GM19452 (cell line): ENCODE data around the gene GPR176.

Source experiments
- ATAC-seq: cut with Tn5 transposase; IDR thresholded peaks from one replicate; pipeline ENCODE4 v1.9.1; 2021; ENCODE audit not compliant: unreplicated experiment

Gene GPR176

GRCh38 chr15:39860200-39860599 lies 59.9 kb downstream of the GPR176 start:
- ATAC-seq: no peak

- no peak for ATAC-seq
These were observed 60.4 kb downstream of the GPR176 start for GRCh38 chr15:39859636-39860035.

- ATAC-seq: no peak
These were observed 62.9 kb downstream of the GPR176 start for GRCh38 chr15:39857132-39857531.

GRCh38 chr15:39856357-39856756 lies 63.7 kb downstream of the GPR176 start:
- ATAC-seq: no peak

GRCh38 chr15:39855400-39855799 lies 64.7 kb downstream of the GPR176 start:
- no peak for ATAC-seq

GRCh38 chr15:39854161-39854560 lies 65.9 kb downstream of the GPR176 start:
- no peak for ATAC-seq

GRCh38 chr15:39852250-39852649 lies 67.8 kb downstream of the GPR176 start:
- ATAC-seq: no peak

- no peak for ATAC-seq
These were observed 68.5 kb downstream of the GPR176 start for GRCh38 chr15:39851500-39852092.

- ATAC-seq: no peak
These were observed 69.6 kb downstream of the GPR176 start for GRCh38 chr15:39850436-39850835.

- ATAC-seq: no peak
These were observed 74.0 kb downstream of the GPR176 start for GRCh38 chr15:39846108-39846507.

- ATAC-seq: no peak
These were observed 74.5 kb downstream of the GPR176 start for GRCh38 chr15:39845582-39845981.

- no peak for ATAC-seq
These were observed 76.5 kb downstream of the GPR176 start for GRCh38 chr15:39843565-39843964.

- ATAC-seq: no peak
These were observed 82.6 kb downstream of the GPR176 start for GRCh38 chr15:39837454-39837853.

GRCh38 chr15:39835550-39835949 lies 84.5 kb downstream of the GPR176 start:
- ATAC-seq: no peak

GRCh38 chr15:39834256-39834655 lies 85.8 kb downstream of the GPR176 start:
- ATAC-seq: no peak

GRCh38 chr15:39833515-39833981 lies 86.5 kb downstream of the GPR176 start:
- no peak for ATAC-seq

GRCh38 chr15:39830166-39830565 lies 89.9 kb downstream of the GPR176 start:
- no peak for ATAC-seq

GRCh38 chr15:39828374-39828931 lies 91.6 kb downstream of the GPR176 start:
- no peak for ATAC-seq

GRCh38 chr15:39826975-39827374 lies 93.1 kb downstream of the GPR176 start:
- ATAC-seq: no peak

- ATAC-seq: no peak
These were observed 96.4 kb downstream of the GPR176 start for GRCh38 chr15:39823634-39824033.

GRCh38 chr15:39820050-39820602 lies 99.9 kb downstream of the GPR176 start:
- no peak for ATAC-seq

- ATAC-seq: no peak
These were observed 100.5 kb downstream of the GPR176 start for GRCh38 chr15:39819533-39819932.

GRCh38 chr15:39817892-39818291 lies 102.2 kb downstream of the GPR176 start:
- ATAC-seq: no peak
